SK-N-MC (cell line): ENCODE data around the gene CPZ.

Source experiments
- DNase-seq: peaks from one replicate; pipeline ENCODE4 v3.0.0-alpha.2; 2011; ENCODE audit warnings: low read depth, low spot score
- H3K27ac ChIP-seq: fragments of 200-600 bp; sonication (generic); 2 replicates; pipeline ENCODE4 v1.5.1; 2016; ENCODE audit warnings: mixed run types
- H3K36me3 ChIP-seq: fragments of 200-600 bp; sonication (generic); 2 replicates; pipeline ENCODE4 v1.6.1; 2017; ENCODE audit warnings: antibody characterized with exemption, low read length, mixed read lengths; ENCODE audit not compliant: insufficient read depth
- H3K4me3 ChIP-seq: fragments of 200-600 bp; sonication (generic); 2 replicates; pipeline ENCODE4 v1.5.1; 2016
- H3K9ac ChIP-seq: fragments of 200-600 bp; sonication (generic); 2 replicates; pipeline ENCODE4 v1.8.0; 2017; ENCODE audit warnings: mixed run types, mixed read lengths; ENCODE audit not compliant: insufficient read length
- H3K9me3 ChIP-seq: fragments of 200-600 bp; sonication (generic); 2 replicates; pipeline ENCODE4 v1.6.1; 2017; ENCODE audit warnings: low read depth, mild to moderate bottlenecking, antibody characterized with exemption, low read length, moderate library complexity, mixed read lengths
- EZH2 ChIP-seq: fragments of 200-600 bp; sonication (generic); IDR thresholded peaks from one replicate; pipeline ENCODE4 v1.6.1; 2017; ENCODE audit warnings: antibody characterized with exemption
- FOXP2 ChIP-seq: optimal IDR thresholded peaks from 2 replicates; pipeline ENCODE3; 2011; ENCODE audit warnings: mild to moderate bottlenecking, moderate library complexity; ENCODE audit not compliant: insufficient read depth; ENCODE audit errors: extremely low read length, control extremely low read depth
- POLR2AphosphoS5 ChIP-seq: IDR thresholded peaks from 2 replicates; pipeline ENCODE4 v1.6.1; 2012; ENCODE audit warnings: mild to moderate bottlenecking, low read depth, low read length, borderline replicate concordance

CPZ gene

GRCh38 chr4:8547912-8548730, 44.4 kb upstream of the CPZ start:
- no peak for TF ChIP-seq FOXP2
- TF ChIP-seq EZH2 = no peak
- TF ChIP-seq POLR2AphosphoS5 = no peak
- H3K9ac ChIP-seq = no peak overlapping the region
- no peak overlapping the region for H3K27ac ChIP-seq
- no peaks in the 10 kb centered on the region for H3K36me3 ChIP-seq
- H3K4me3 ChIP-seq = no peak overlapping the region
- H3K9me3 ChIP-seq = no peaks in the 10 kb centered on the region
- no peak for DNase-seq

GRCh38 chr4:8548731-8549351, 43.7 kb upstream of the CPZ start:
- TF ChIP-seq EZH2 (no peak), POLR2AphosphoS5 (no peak), FOXP2 (no peak)
- Histone ChIP-seq H3K27ac (no peak overlapping the region), H3K9me3 (no peaks in the 10 kb centered on the region), H3K4me3 (no peak overlapping the region), H3K9ac (no peak overlapping the region), H3K36me3 (no peaks in the 10 kb centered on the region)
- DNase-seq = no peak

DNA sequence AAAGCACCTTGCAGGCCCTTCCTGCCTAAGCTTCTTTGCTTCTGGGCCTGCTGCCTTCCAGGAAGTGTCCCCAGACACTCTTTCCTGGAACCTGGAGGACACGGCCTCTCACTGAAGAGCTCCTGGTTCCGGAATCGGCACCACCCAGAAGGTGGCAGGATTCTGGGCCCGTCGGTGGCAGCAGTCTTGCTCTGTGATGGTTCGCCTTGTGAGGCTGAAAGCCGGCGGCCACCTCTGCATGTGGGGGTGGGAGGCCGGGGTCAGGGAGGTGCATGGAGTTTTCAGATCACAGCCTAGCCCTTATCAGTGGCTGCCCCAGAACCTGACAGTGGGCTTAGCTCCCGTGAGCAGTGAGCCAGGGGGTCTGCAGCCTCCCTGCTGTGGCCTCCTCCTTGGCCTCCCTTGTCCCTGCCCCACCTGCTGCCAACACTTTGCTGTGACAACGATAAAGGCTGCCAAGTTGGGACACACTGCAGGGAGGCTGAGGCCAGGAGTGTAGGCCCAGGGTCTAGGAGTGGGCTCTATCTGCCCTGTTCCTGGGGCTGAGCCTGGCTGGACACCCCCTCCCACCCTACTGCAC, 43.1 kb upstream of the CPZ start:
- Histone ChIP-seq H3K9ac (no peak overlapping the region), H3K4me3 (no peak overlapping the region), H3K27ac (no peak overlapping the region), H3K36me3 (no peaks in the 10 kb centered on the region), H3K9me3 (no peaks in the 10 kb centered on the region)
- no peak for TF ChIP-seq EZH2
- no peak for TF ChIP-seq FOXP2
- TF ChIP-seq POLR2AphosphoS5 = no peak
- no peak for DNase-seq

GRCh38 chr4:8550691-8551090, 41.9 kb upstream of the CPZ start:
- no peaks in the 10 kb centered on the region for H3K9me3 ChIP-seq
- TF ChIP-seq EZH2 = no peak
- TF ChIP-seq FOXP2 = no peak
- no peak for TF ChIP-seq POLR2AphosphoS5
- no peak overlapping the region for H3K4me3 ChIP-seq
- no peak overlapping the region for H3K27ac ChIP-seq
- H3K36me3 ChIP-seq = no peaks in the 10 kb centered on the region
- no peak for DNase-seq
- H3K9ac ChIP-seq = no peak overlapping the region

GRCh38 chr4:8552024-8552423, 40.5 kb upstream of the CPZ start:
- TF ChIP-seq EZH2 = no peak
- no peak for TF ChIP-seq POLR2AphosphoS5
- no peak for TF ChIP-seq FOXP2
- Histone ChIP-seq H3K4me3 (no peak overlapping the region), H3K27ac (no peak overlapping the region)

GRCh38 chr4:8552581-8553205, 39.9 kb upstream of the CPZ start:
- no peak overlapping the region for H3K4me3 ChIP-seq
- TF ChIP-seq POLR2AphosphoS5 = no peak
- TF ChIP-seq EZH2 = no peak
- TF ChIP-seq FOXP2 = no peak
- no peaks in the 10 kb centered on the region for H3K9me3 ChIP-seq
- H3K9ac ChIP-seq = no peak overlapping the region
- H3K27ac ChIP-seq = no peak overlapping the region
- DNase-seq = no peak
- H3K36me3 ChIP-seq = no peaks in the 10 kb centered on the region

More at GRCh38 chr4:8552024-8552423, 40.5 kb upstream of the CPZ start:
- Histone ChIP-seq H3K36me3 (no peaks in the 10 kb centered on the region), H3K9me3 (no peaks in the 10 kb centered on the region), H3K9ac (no peak overlapping the region)
- DNase-seq = no peak

DNA sequence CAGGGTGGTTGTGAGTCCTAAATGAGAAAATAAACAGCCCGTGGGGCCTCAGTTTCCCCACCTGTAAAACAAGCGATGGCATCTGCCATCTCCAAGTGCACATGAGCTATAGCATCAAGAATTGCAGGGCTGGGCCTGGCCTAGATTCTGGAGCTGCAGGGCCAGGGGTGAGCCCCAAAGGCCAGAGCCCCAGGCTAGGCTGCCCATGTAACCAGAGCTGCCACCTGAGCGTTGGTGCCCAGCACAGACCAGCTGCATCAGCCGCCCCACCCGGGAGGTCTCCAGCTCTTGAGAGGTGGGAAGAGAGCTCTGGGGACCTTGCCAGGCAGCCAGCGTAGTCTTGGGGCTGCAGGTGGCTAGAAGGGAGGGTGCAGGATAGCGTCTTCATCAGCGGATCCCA, 39.3 kb upstream of the CPZ start:
- Histone ChIP-seq H3K36me3 (no peaks in the 10 kb centered on the region), H3K9ac (no peak overlapping the region), H3K4me3 (no peak overlapping the region), H3K9me3 (no peaks in the 10 kb centered on the region), H3K27ac (no peak overlapping the region)
- DNase-seq = no peak
- TF ChIP-seq FOXP2 (no peak), EZH2 (no peak), POLR2AphosphoS5 (no peak)

- no peaks in the 10 kb centered on the region for H3K36me3 ChIP-seq
- TF ChIP-seq FOXP2 = no peak
- TF ChIP-seq EZH2 = no peak
- no peak for TF ChIP-seq POLR2AphosphoS5
Measured at GRCh38 chr4:8553991-8554405, 38.6 kb upstream of the CPZ start.

More at GRCh38 chr4:8553991-8554405, 38.6 kb upstream of the CPZ start:
- no peak overlapping the region for H3K4me3 ChIP-seq
- H3K9ac ChIP-seq = no peak overlapping the region
- H3K27ac ChIP-seq = no peak overlapping the region
- no peak for DNase-seq
- H3K9me3 ChIP-seq = no peaks in the 10 kb centered on the region
